CD14-positive monocyte (primary cell): ENCODE data around the gene PLS3. TPM values are rescaled to one million over a fixed set of nuclear protein-coding genes. Genes with fewer than 3 reads are reported as not detected.

Source experiments
- DNase-seq, 3 donors: peaks; one replicate each; pipeline ENCODE4 v3.0.0-alpha.2; 2011 to 2022
- H2AFZ ChIP-seq: 2 replicates; pipeline ENCODE4 v1.6.0; 2012; ENCODE audit warnings: mild to moderate bottlenecking, low read depth, low read length, inconsistent platforms; ENCODE audit not compliant: insufficient read depth, poor library complexity, severe bottlenecking
- H3K27ac ChIP-seq, 2 donors: 1 replicate in 1 of 2; 2 replicates in 1 of 2; pipeline ENCODE4 v1.5.1; 2012 to 2013; ENCODE audit warnings: low read length in 2 of 2, control low read depth in 1 of 2, inconsistent platforms in 1 of 2, low read depth in 1 of 2, mild to moderate bottlenecking in 1 of 2
- H3K27me3 ChIP-seq, 2 donors: one replicate each; pipeline versions ENCODE4 v1.6.0 to v1.6.1; 2011 to 2013; ENCODE audit warnings: low read length in 2 of 2; ENCODE audit not compliant: control insufficient read depth in 2 of 2, insufficient read depth in 2 of 2
- H3K36me3 ChIP-seq, 2 donors: replicated peaks in 1 of 2; 1 replicate in 1 of 2; 2 replicates in 1 of 2; pipeline versions ENCODE4 v1.5.1 to v1.6.1; 2012 to 2013; ENCODE audit warnings: low read length in 2 of 2, control low read depth in 1 of 2, inconsistent platforms in 1 of 2, mild to moderate bottlenecking in 1 of 2; ENCODE audit not compliant: insufficient read depth in 2 of 2, control insufficient read depth in 1 of 2
- H3K4me1 ChIP-seq, 2 donors: 1 replicate in 1 of 2; 2 replicates in 1 of 2; pipeline versions ENCODE4 v1.5.1 to v1.6.1; 2012 to 2013; ENCODE audit warnings: low read length in 2 of 2, control low read depth in 1 of 2, inconsistent platforms in 1 of 2, mild to moderate bottlenecking in 1 of 2, moderate library complexity in 1 of 2; ENCODE audit not compliant: insufficient read depth in 2 of 2, control insufficient read depth in 1 of 2
- H3K4me2 ChIP-seq: replicated peaks from 2 replicates; pipeline ENCODE3; 2012; ENCODE audit warnings: low read length, moderate library complexity, mild to moderate bottlenecking; ENCODE audit not compliant: poor library complexity, severe bottlenecking; ENCODE audit errors: extremely low read depth
- H3K4me3 ChIP-seq, 3 experiments: fragments of 200-600 bp in 1 of 3; sonication (generic) in 1 of 3; replicated peaks in 1 of 3; 1 replicate in 2 of 3; 2 replicates in 1 of 3; pipeline ENCODE4 v1.5.1; 2011 to 2013; ENCODE audit warnings: low read length in 3 of 3, mild to moderate bottlenecking in 3 of 3, control low read depth in 2 of 3, low read depth in 2 of 3, inconsistent platforms in 1 of 3, moderate library complexity in 1 of 3
- H3K79me2 ChIP-seq: 2 replicates; pipeline ENCODE4 v1.6.0; 2012; ENCODE audit warnings: mild to moderate bottlenecking, control low read depth, inconsistent platforms, low read length, moderate library complexity; ENCODE audit not compliant: insufficient read depth
- H3K9ac ChIP-seq: 2 replicates; pipeline ENCODE4 v1.6.0; 2017; ENCODE audit warnings: low read length, mild to moderate bottlenecking; ENCODE audit not compliant: insufficient read depth, poor library complexity, severe bottlenecking
- H3K9me3 ChIP-seq, 2 donors: replicated peaks in 1 of 2; 1 replicate in 1 of 2; 2 replicates in 1 of 2; pipeline versions ENCODE4 v1.5.1 to v1.6.1; 2012 to 2013; ENCODE audit warnings: low read length in 2 of 2, control low read depth in 1 of 2; ENCODE audit not compliant: control insufficient read depth in 1 of 2, insufficient read depth in 1 of 2
- H4K20me1 ChIP-seq: 2 replicates; pipeline ENCODE4 v1.6.0; 2012; ENCODE audit warnings: mild to moderate bottlenecking, low read length, control low read depth, moderate library complexity; ENCODE audit not compliant: insufficient read depth
- H3K27ac Mint-ChIP-seq, 7 donors: one replicate each; pipeline ENCODE4 v1.8.0; 2020; ENCODE audit warnings: mild to moderate bottlenecking in 7 of 7, mixed read lengths in 7 of 7, moderate library complexity in 6 of 7, inconsistent platforms in 2 of 7
- H3K27me3 Mint-ChIP-seq, 3 donors: one replicate each; pipeline ENCODE4 v1.8.0; 2021 to 2022; ENCODE audit warnings: low read depth in 3 of 3, mild to moderate bottlenecking in 3 of 3, mixed read lengths in 3 of 3, moderate library complexity in 3 of 3, inconsistent platforms in 1 of 3
- H3K36me3 Mint-ChIP-seq, 2 donors: one replicate each; pipeline ENCODE4 v1.8.0; 2020; ENCODE audit warnings: mixed read lengths in 2 of 2, inconsistent platforms in 1 of 2, mild to moderate bottlenecking in 1 of 2
- H3K4me1 Mint-ChIP-seq: one replicate; pipeline ENCODE4 v1.8.0; 2020; ENCODE audit warnings: mild to moderate bottlenecking, mixed read lengths
- H3K4me3 Mint-ChIP-seq, 2 donors: one replicate each; pipeline ENCODE4 v1.8.0; 2020; ENCODE audit warnings: mild to moderate bottlenecking in 2 of 2, mixed read lengths in 2 of 2, moderate library complexity in 1 of 2
- H3K9me3 Mint-ChIP-seq, 7 donors: one replicate each; pipeline ENCODE4 v1.8.0; 2020 to 2022; ENCODE audit warnings: mixed read lengths in 7 of 7, mild to moderate bottlenecking in 6 of 7, moderate library complexity in 6 of 7, inconsistent platforms in 2 of 7
- WGBS: methylation state at CpG from one replicate; pipeline ENCODE4 v1.1.5; 2013; ENCODE audit warnings: missing lambda C conversion rate; ENCODE audit not compliant: insufficient coverage; 5-methylcytosine and 5-hydroxymethylcytosine counted together
- intact Hi-C, 2 donors: fragments of 100-400 bp; cut with micrococcal nuclease; formaldehyde crosslinking; loops; one replicate each; pipeline versions ENCODE4 v1.15.0 to v1.15.1; 2023
- polyA plus RNA-seq, 3 donors: library from polyadenylated mRNA; depleted of rRNA in 1 of 3; unstranded in 2 of 3; stranded (reverse) in 1 of 3; fragments of 300-500 nt in 2 of 3; fragments of >200 nt in 1 of 3; fragmentation: Illumina TruSeq in 2 of 3; gene quantifications; 1 replicate in 2 of 3; 2 replicates in 1 of 3; pipeline ENCODE4 v1.2.3, GENCODE V29; 2012 to 2021
- TF ChIP-seq, protein P1 (sequence below): fragments of 200-600 bp; IDR thresholded peaks from one replicate; pipeline ENCODE4 v1.8.0; 2022; ENCODE audit warnings: antibody characterized with exemption, mild to moderate bottlenecking

Gene PLS3
- polyA plus RNA-seq, 3 donors: 0.16 TPM; not detected in 2

DNA sequence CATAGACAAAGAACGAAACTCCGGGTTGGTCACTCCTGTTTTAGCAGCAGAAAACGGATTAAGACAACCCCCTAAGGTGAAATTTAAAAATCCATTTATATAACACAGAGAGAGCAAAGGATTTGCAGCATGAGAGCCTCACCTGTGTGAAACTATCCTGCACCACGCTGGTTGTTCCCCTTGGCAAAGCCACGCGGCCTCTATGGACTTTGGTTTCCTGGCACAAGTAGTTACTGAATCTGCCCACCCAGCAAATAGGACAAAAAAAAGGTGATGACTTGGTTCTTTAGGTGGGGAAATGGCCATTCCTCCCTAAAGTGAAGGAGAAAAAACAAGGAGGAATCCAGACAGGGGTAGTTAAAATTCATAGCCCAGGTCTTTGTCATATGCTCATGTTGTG is 133.1 kb downstream of the PLS3 start:
- WGBS: 70% methylated on average over 2 of the region's 6 CpGs

DNA sequence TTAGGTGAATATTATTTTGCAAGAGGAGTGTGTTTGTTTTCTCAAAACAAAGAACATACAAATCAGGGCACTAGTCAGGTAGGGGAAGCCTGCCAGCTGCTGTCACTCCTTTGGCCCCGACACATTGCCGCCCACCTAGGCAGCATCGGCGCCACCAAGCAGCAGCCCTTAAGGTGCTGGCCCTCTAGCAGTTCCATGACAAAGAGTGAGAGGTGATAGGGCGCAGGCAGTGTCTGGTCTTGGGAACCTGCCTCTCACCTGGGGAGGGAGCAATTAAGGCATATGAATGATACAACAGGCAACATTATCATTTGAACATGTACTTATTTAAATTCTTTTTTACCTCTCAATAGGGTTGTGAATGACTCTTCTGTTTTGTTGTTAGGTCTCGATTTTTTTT is 135.1 kb downstream of the PLS3 start:
- H4K20me1 ChIP-seq: no peaks in the 10 kb centered on the region
- no peaks in the 10 kb centered on the region for H3K27me3 ChIP-seq
- H3K27ac ChIP-seq: no peak overlapping the region
- no peaks in the 10 kb centered on the region for H3K9me3 ChIP-seq
- no peaks in the 10 kb centered on the region for H3K4me1 Mint-ChIP-seq
- intact Hi-C loops: no loop called here
- WGBS: no CpG with 5 or more reads among the region's 6 CpGs
- H3K27ac Mint-ChIP-seq: peak overlapping the region in 1 of 7 donors; percentile 40
- H3K79me2 ChIP-seq: no peaks in the 10 kb centered on the region
- H3K4me3 ChIP-seq: no peak overlapping the region
- peaks cover 1 to 21% (median 3%) of the 10 kb centered on the region in 3 donors for H3K27me3 Mint-ChIP-seq
- H3K36me3 Mint-ChIP-seq: no peaks in the 10 kb centered on the region
- H3K4me2 ChIP-seq: no peak overlapping the region
- H3K36me3 ChIP-seq: no peaks in the 10 kb centered on the region
- H3K9ac ChIP-seq: no peak overlapping the region
- TF ChIP-seq, protein P1, sequence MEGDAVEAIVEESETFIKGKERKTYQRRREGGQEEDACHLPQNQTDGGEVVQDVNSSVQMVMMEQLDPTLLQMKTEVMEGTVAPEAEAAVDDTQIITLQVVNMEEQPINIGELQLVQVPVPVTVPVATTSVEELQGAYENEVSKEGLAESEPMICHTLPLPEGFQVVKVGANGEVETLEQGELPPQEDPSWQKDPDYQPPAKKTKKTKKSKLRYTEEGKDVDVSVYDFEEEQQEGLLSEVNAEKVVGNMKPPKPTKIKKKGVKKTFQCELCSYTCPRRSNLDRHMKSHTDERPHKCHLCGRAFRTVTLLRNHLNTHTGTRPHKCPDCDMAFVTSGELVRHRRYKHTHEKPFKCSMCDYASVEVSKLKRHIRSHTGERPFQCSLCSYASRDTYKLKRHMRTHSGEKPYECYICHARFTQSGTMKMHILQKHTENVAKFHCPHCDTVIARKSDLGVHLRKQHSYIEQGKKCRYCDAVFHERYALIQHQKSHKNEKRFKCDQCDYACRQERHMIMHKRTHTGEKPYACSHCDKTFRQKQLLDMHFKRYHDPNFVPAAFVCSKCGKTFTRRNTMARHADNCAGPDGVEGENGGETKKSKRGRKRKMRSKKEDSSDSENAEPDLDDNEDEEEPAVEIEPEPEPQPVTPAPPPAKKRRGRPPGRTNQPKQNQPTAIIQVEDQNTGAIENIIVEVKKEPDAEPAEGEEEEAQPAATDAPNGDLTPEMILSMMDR: no peak
- DNase-seq: no peak
- H3K9me3 Mint-ChIP-seq: peaks cover 0 to 2% (median 0%) of the 10 kb centered on the region in 7 donors
- H3K4me1 ChIP-seq: no peaks in the 10 kb centered on the region
- no peak overlapping the region for H2AFZ ChIP-seq
- H3K4me3 Mint-ChIP-seq: no peak overlapping the region

More for the DNA sequence above, 133.1 kb downstream of the PLS3 start:
- no peak overlapping the region for H3K9ac ChIP-seq
- no peak overlapping the region for H3K27ac ChIP-seq
- no peaks in the 10 kb centered on the region for H3K4me1 ChIP-seq
- H3K27ac Mint-ChIP-seq: no peak overlapping the region
- no peaks in the 10 kb centered on the region for H3K36me3 Mint-ChIP-seq
- intact Hi-C loops: no loop called here
- no peaks in the 10 kb centered on the region for H3K4me1 Mint-ChIP-seq
- H3K4me3 Mint-ChIP-seq: no peak overlapping the region
- H3K36me3 ChIP-seq: no peaks in the 10 kb centered on the region
- peaks cover 2 to 21% (median 3%) of the 10 kb centered on the region in 3 donors for H3K27me3 Mint-ChIP-seq
- H3K4me3 ChIP-seq: no peak overlapping the region
- no peak overlapping the region for H2AFZ ChIP-seq
- H3K27me3 ChIP-seq: no peaks in the 10 kb centered on the region
- no peaks in the 10 kb centered on the region for H3K79me2 ChIP-seq
- no peak for DNase-seq
- H3K4me2 ChIP-seq: no peak overlapping the region
- TF ChIP-seq, protein P1: no peak
- no peaks in the 10 kb centered on the region for H4K20me1 ChIP-seq
- peaks cover 0 to 2% (median 0%) of the 10 kb centered on the region in 7 donors for H3K9me3 Mint-ChIP-seq
- H3K9me3 ChIP-seq: no peaks in the 10 kb centered on the region
